D341Med (cell line): ENCODE data around the gene PALLD.

Experiments used
- DNase-seq: peaks from one replicate; pipeline ENCODE4 v3.0.0; 2012; ENCODE audit warnings: low spot score

PALLD gene

GRCh38 chr4:168524897-168525296 lies 28.0 kb downstream of the PALLD start:
- no peak for DNase-seq

DNA sequence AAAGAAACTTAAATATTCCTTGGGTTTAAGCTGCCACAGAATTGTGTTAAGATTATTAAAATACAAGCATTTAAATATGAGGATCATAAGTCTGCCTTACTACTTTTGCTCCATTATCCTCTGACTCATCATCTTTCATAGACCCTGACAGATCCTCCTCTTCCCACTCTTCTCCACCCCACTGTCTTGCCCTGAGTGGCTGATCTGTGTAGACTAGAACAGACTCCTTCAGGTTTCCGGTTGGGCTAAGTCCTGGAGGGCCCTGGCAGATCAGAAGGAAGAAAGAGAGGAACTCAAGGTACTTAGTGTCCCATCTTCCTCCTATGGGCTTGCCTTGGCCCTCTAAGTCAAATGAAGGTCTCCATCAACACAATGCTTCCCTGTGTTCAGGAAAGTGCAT lies 30.7 kb downstream of the PALLD start:
- DNase-seq = no peak

GRCh38 chr4:168528131-168528949 lies 31.5 kb downstream of the PALLD start:
- DNase-seq = no peak

DNA sequence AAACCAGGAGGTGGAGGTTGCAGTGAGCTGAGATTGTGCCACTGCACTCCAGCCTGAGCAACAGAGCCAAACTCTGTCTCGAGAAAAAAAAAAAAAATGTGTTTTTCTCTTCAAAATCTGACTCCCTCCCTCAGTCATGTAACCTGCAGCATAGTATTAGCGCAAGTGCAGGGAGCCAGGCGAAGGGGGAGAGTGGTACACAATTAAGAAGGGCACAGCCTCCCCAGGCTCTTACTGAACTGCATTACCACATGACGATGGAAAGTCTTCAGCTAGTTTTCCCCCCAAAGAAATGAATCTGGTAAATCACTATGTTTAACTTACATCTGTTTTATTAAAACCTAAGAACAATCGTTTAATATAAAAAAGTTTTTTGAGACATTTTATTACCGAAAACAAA lies 32.4 kb downstream of the PALLD start:
- DNase-seq = no peak

GRCh38 chr4:168531305-168531704 lies 34.5 kb downstream of the PALLD start:
- no peak for DNase-seq

DNA sequence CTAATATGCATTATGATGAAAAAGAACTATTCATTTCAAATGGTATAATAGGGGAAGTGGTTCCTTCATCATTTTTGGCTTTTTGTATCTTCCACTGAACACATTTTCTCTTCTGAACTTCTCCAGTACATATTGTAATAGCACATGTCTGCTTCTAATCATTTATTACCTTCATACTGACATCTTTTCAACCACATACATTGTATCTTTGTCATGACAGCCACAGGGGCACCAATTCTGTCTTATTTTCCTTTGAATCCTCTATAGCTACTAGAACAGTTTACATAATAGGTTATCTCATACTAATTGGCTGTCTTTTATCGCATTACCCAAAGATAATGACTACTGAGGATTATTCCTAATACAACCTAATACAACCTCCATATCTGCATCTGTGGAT lies 37.7 kb downstream of the PALLD start:
- DNase-seq = no peak

- DNase-seq = no peak
Measured at GRCh38 chr4:168535689-168536088, 38.8 kb downstream of the PALLD start.

GRCh38 chr4:168536448-168536847 lies 39.6 kb downstream of the PALLD start:
- DNase-seq = no peak

- no peak for DNase-seq
Measured at GRCh38 chr4:168537086-168537485, 40.2 kb downstream of the PALLD start.

DNA sequence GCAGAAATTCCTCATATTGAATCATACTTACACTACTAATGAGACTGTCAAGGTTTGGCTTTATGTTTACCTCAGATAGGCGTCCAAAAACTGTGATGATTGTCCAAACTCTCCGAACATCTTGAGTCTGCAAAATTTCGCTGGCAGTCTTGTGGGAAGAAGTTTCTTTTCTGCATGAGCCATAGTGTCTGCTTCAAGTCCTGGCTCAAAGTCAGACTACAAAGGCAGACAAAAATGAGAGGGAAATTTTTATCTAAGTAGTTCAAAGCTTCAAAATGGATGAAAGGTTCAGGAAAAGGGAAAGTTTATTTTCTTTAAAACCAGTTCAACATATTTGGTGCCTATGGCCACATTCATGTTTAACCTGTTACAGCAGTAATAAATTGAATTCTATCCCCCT lies 40.7 kb downstream of the PALLD start:
- DNase-seq = no peak

- DNase-seq = no peak
Measured at GRCh38 chr4:168538632-168539031, 41.8 kb downstream of the PALLD start.

GRCh38 chr4:168540086-168540485 lies 43.2 kb downstream of the PALLD start:
- DNase-seq = no peak

DNA sequence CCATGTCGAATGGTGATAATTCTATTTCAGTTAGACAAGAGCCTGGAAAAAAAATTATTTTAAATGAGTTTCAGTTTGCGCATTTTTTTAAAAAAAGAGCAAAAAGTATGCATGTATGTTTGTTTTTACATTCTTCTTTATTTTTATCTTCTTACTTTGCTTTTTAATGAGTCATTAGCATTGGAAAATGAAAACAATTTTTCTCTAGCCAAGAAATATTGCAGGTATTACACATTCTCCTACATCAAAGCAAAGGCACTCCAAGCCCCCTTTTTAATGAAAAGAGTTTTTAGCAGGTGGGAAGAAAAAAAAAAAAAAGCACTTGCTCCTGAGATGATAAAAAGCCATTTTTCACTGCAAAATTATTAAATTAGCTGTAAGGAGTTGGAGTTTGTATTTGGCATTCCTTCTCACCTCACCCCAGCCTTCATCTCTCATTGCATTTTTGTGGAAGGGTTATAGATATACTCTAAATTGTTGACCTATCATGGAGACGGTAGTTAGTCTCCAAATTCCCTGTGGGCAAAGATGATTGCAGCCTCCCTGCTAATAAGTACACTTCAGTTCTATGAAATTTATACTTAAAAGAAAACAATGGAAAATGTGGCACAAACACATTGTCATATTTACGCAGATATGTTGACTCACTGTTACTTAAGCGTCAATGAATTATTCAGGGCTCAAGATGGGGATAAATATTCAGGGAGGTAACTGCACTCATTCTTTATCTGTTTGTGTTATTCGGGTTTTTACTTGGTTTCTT lies 43.8 kb downstream of the PALLD start:
- DNase-seq = no peak

- DNase-seq = no peak
Measured at GRCh38 chr4:168541266-168541953, 44.6 kb downstream of the PALLD start.

DNA sequence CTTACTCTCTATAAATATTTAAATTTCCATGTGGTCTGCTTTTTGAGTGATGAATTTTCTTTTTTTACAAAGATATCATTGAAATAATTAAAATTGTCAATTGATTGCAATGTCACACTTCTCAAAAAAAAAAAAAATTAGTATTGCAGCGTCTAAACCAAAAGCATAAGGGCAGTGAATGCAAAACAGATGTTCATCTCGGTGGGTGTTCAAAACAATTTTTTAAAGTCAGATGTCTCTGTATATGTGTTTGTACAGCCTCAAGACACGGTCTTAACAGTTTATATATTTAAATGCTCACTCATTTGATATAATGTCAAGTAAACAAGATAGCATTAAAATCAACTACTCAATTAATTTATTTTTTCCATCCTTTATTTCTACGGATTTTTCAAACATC lies 52.3 kb downstream of the PALLD start:
- DNase-seq = no peak

DNA sequence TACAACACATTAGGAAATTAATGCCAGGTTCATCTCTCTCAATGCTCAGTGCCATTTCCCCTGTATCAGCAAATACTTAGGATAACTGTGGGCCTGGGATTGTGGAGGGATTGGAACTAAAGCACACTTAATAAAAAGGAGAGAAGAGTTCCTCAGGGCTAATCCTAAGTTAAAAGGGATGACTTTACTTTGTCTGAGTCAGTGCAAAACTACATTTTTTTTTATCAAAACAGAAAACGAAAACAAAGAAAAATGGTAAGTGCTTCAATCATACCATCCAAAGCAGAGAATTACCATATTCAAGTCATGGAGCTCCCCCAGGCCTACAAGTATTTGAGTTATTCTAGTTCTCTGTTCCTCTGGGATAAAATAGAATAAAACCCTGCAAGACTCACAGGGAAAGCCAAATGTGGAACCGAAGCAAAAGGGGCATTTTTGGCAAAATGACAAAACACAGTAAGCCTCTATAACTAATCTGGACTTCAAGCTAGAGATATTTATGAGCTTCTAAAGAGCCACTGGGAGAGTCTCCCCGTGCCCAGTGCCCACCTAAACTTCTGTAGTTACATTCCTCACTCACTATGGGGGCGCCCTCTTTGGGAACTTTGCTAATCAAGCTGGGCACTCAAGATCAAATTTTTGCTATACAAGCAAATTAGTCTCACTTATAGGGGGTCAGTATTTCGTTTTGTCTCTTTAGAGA lies 53.4 kb downstream of the PALLD start:
- no peak for DNase-seq

DNA sequence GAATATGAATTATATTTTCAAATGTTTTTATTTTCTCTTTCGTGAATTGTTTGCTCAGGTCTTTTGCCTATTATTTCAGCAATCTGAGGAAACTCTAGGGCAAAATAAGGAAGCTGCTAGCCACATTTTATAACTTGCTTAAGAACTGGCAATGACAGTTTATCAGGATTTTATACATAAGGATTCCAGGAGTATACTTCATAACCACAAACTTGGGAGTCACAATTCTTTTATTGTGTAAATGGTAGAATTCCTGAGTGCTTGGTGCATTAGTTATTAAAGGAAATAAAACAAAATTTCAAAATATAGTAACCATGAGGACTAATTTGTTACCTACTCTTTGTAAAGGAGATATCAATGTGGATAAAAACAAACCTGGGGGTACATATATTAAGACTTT lies 54.4 kb downstream of the PALLD start:
- DNase-seq = no peak

DNA sequence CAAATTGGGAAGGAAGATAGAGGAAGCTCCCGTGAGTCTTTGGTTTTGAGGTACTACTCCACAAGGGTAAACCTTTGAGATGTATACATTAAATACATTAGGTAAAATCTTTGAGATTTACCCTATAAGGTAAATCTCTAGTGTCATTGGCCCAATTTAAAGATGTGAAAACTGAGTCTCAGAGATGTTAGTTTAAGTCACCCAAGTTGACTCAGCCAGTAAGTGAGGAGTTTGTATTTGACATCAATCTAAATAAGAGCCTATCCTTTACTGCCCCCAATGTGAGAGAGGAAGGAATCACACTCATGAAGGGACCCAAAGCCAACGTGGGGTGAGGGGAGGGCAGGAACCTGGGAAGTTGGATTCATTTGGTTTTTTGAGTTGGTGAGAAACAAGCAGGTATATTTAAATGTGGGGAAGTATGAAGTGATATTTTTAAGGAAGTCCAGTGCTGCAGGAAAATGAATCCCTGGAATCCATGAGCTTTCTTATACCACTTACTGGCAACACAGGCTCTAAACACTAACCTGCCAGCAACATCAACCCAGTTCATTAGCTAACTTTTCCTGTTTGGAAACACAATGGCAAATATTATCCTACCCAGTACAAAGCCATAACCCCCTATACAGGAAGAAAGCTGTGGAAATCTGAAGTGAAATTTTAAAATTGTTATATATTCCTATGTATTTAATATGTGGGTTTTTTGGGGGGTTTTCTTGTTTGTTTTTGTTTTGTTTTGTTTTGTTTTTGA lies 55.3 kb downstream of the PALLD start:
- DNase-seq = peak; percentile 38

DNA sequence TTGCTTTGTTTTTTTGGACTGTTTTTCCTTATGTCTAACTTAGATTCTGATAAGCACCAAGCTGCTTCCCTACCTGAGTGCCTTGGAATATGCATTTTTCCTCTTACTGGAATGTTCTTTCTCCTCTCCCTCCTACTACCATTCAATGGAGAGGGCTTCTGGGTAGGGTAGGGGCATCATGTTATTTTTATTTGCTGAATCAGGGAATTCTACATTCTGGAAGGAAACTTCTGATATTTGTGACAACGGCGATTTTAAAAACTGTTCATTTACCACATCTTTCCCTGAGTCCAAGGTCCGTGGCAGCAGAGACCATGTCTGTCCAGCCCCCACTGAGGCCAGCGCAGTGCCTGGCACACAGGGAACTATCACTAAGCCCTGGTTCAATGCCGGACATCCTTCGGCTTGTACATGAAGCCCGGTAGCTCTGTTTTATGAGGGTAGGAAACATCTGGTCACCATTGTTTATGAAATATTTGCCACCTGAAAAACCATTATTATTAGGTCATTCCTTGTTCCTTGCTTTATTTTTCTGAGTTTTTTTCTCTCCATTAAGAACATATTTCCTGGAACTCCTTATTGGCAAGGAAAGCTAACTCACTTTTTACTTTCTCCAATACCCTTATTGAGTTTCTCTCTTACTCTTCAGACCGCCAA lies 57.0 kb downstream of the PALLD start:
- DNase-seq = no peak

- no peak for DNase-seq
Measured at GRCh38 chr4:168555437-168555836, 58.6 kb downstream of the PALLD start.

DNA sequence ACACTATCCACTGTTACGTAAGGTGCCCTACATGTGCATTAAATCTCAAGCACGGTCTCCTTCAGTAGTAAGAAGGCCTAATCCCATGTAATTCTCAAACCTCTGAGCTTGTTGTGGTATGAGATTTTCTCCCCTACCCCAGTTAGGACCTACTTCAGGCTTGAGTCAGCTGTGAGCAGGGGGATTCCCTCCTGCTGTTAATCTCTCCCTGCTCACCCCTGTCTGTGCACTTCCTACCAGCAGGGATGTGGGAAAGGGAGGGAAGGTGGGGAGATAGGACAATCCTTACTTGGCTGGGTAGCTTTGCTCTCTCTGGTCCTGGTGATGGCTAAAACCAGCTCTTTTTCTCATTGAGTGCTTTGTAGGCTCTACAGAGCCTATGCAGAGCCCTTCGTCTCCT lies 60.8 kb downstream of the PALLD start:
- DNase-seq = no peak
